Fibroblast of lung (primary cell): ENCODE results near the gene EXOC6B.

Experiments
- EZH2 ChIP-seq: IDR thresholded peaks from 2 replicates; pipeline ENCODE4 v1.5.1; 2012; ENCODE audit warnings: low read length, control low read depth, mild to moderate bottlenecking; ENCODE audit errors: missing control alignments
- TF ChIP-seq, protein P1 (sequence below), 2 donors: IDR thresholded peaks in 1 of 2; conservative IDR thresholded peaks in 1 of 2; 1 replicate in 1 of 2; 2 replicates in 1 of 2; pipeline ENCODE4 v1.5.1; 2011 to 2012; ENCODE audit warnings: low read length in 2 of 2, control low read depth in 1 of 2, inconsistent platforms in 1 of 2, low read depth in 1 of 2, mild to moderate bottlenecking in 1 of 2

DNA sequence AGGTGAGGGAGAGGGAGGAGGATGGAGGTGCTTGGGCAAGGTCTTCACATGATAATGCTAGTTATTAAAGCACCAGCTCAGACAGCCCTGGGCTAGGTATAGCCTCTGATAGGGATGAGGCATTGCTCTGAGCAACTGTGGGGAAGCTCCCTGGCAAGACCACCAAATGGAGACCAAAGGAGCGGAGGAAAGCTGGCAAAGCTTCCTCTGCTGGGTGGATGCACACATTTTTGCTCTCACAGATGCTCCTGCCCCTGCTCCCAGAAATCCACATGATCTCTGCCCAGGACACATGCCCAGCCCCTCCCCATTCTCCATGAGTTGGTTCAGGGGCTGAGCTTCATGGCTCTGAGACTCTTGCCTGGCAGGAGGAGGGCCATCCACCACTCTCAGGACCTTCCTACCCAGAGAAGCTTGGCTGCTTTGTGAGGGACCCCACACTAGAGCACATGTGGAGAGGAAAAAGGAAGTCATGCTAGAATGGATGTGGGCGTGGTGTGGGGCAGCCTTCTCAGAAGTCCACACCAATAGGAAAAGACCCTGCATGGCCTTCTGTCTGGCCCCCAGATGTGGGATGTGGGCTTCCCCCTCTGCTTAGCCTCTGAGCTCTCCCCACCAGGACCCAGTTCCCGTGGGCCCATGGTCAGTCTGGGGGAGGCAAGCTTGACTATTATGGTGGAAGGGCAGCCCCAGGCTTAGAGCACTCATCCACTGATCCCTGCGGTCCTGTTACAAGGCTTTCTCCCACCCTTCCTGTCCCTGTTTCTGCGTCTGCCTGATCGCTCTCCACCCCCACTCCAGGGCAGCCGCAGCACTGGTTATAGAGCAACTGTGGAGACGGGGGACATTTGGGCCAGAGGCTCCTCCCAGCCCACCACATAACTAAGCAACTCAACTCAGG is 667.7 kb downstream of the EXOC6B start:
- TF ChIP-seq, protein P1, sequence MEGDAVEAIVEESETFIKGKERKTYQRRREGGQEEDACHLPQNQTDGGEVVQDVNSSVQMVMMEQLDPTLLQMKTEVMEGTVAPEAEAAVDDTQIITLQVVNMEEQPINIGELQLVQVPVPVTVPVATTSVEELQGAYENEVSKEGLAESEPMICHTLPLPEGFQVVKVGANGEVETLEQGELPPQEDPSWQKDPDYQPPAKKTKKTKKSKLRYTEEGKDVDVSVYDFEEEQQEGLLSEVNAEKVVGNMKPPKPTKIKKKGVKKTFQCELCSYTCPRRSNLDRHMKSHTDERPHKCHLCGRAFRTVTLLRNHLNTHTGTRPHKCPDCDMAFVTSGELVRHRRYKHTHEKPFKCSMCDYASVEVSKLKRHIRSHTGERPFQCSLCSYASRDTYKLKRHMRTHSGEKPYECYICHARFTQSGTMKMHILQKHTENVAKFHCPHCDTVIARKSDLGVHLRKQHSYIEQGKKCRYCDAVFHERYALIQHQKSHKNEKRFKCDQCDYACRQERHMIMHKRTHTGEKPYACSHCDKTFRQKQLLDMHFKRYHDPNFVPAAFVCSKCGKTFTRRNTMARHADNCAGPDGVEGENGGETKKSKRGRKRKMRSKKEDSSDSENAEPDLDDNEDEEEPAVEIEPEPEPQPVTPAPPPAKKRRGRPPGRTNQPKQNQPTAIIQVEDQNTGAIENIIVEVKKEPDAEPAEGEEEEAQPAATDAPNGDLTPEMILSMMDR (conservative IDR thresholded peaks at IDR 0.05 in 1 of 2, IDR thresholded peaks at IDR 0.05 in 1 of 2; ENCODE audit: low read depth in 1 of 2, low read length in 2 of 2), result no peak
- no peak for TF ChIP-seq EZH2
